HG02884 (cell line): ENCODE results near the gene CDS1.
"Not testable (repeated sequence)": the region's sequence is repeated elsewhere in the genome, so short reads cannot be mapped to it uniquely, and the experiment has no call there.

Experiments used
- ATAC-seq: cut with Tn5 transposase; IDR thresholded peaks from one replicate; pipeline ENCODE4 v1.9.1; 2021; ENCODE audit warnings: mild to moderate bottlenecking, moderate library complexity; ENCODE audit not compliant: unreplicated experiment

CDS1 gene

DNA sequence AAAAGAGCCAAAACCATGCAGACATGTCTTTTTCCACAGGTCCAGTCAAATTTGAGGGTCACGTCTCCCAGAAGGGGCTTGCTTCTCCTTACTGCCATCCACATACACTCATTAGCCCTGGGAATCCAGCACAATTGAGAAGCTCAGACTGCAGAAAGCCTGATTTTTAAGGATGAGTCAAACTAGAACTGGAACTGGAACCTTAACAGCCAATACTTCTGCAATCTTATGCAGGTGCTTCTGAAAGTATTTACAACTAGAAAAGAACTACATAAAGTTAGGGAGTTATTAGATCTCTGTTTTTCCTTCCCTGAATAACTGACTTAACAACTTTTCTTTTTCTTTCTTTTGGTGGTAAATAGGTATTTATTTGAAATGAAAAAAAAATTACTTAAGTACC, 86.3 kb downstream of the CDS1 start:
- peak; percentile 71 for ATAC-seq

DNA sequence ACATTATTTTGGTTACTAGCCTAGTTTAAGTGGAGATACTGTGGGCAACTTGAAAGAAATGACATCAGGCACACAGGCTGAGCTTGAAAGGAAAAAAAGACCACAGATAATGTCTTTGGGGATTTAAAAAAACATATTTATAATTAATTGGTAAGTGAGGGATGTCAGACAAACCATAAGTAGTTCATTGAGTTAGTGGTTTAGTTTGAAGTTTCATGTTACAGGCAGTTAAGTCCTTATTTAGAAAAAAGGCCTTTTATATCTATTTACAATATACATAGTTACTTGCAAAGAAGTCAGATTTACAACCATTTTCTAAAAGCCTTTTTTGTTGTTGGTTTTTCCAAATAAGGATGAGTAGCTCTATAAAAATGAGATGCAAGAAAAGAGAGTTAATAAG, 89.2 kb downstream of the CDS1 start:
- no peak for ATAC-seq

DNA sequence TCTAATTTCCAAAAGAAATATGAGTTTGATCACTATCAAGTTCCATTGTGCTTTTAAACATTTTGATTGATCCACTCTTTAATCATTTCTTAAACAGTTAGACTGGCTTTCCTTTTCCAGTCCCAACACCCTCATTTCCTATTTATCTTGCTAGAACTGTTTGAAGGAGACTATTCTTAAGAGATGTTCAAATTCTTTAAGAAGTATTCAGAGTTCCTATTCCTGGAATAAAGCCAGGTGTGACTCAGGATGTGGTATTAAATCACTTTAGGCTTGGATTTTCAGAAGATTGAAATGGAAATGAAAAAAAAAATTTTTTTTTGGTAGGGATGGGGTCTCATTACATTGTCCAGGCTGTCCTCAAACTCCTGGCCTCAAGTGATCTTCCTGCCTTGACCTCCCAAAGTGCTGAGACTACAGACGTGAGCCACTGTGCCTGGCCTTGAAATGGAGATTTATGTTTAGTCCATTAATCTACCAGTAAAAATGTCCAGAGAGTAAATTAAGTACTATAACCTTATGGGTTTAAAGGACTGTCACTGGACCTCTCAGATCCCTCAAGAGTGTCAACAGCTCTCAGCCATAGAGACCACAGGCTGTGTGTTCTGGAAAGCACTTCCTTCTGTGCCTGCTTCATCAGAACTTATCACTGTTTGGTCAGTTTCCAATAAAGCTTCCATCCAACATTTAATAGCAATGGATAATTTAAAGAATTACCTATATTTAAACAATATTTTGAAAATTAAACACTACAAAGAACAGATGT, 90.7 kb downstream of the CDS1 start:
- no peak for ATAC-seq

DNA sequence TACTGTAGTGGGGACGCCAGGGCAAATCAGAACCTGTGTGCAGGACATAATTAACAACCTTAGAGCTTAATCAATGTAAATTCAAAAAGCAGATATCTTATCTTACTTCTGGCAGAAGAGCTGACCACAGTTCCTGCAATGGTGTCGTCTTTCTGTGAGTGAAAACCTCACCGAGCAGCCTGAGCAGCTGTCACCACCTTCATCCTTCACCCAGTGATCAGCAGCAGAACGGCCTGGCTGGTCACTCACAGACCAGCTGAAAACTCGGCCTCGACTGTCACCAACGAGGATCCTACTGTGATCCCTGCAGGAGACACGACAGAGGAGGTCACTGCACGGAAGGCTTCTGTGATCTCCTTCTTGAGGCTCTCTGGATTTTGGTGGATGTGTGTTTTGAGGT, 94.2 kb downstream of the CDS1 start:
- no peak for ATAC-seq

DNA sequence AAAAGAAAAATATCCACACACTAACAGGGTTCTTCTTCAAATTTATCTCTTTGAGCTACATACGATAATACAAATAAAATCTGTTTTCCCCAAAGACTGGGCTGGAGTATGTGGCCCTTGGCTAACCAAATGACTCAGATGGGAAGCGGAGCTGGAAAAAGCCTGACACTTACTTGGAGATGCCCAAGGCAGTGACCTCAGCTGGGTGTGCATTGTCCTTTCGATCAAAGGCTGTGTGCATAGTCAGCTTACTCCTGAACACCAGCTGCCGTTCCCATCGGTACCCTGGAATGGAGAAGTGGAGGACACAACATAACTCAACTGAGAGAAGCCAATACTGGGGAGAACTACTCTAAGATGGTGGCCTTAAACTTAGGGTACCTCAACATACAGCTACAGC, 95.1 kb downstream of the CDS1 start:
- ATAC-seq = no peak

DNA sequence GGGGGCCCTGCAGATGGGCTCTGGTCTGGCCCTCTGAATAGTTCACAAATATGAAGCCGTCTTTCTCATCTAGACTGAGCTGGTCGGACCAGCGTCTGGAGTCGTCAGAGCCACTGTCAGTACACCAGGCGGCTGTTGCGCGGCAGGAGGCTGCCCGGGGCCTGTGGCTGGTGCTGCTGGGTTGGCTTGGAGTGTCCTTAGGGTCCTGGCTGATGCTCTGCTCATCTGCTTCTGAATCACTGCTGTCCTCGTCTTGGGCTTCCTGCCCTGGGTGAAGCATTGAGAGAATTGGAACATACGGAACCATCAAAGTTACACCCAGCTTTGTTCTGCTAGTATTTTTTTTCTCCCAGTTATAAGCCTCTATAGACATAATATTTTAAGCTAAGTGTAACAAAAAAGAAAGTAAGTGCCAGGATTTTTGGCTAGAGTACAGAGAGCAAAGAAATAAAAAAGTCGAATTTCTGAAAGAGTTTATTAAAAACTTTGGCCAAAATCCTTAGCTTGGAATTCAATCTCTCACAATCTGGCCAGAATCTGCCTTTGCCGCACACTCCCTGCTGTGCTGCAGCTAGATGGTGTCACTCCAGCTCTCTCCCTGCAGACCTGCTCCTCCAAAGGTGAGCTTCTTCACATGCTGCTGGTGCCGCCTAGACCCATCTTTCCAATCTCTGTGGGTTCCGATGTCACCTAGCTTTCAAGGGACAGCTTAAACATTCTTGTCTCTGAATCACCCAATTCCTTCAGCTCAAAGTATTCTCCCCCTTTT, 96.2 kb downstream of the CDS1 start:
- ATAC-seq = no peak

DNA sequence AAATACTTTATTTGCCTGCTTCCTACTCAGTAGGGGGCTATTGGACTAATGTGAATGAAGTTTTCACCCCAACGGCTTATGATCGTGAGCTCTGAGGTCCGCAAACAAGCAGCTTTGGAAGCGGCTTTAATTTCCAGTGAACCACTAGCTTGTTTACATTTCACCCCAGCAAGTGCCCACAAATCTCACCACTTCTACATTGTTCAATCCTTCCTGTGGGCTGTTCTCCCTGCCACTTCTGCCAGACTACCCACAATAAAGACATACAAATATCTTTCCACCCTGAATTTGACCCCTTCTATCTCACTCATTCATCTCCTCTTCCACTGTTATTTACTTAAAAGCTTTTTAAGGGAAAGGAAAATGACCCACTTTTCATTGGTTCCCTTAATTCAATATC, 98.0 kb downstream of the CDS1 start:
- ATAC-seq = no peak

DNA sequence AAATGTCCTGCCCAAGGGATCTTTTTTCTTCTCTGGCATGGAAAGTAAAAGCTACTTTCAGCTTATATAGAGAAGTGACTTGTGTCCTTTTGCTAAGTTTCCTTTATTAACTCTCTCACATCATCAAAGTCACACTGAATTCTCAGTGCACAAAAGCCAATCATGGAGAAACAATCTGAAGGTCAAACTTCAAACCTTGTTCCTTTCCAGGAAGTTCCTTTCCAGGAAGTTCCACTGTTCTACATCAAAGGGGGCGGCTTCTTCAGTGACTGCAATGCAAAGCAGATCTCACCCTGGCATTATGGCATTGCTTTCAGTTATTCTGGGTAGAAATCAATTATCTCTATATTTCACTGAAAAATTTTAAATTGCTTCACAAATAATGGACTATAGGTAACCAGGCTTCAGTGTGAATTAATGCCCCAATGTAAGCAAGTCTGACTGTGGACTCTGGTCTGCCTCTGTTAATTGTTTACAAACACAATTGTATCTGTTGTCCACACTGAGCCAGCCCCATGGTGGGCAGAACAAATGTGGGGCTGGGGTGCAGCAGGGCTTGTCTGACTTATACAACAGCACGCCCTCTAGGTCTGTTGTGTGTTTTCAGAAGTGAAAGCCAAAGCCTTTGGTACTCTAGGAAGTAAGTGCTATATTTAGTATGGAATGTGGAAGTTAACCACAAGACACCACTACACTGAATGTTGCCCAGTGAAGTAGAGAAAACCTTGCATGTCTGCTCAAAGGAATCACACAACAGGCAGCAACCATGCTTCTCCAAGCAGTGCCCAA, 98.8 kb downstream of the CDS1 start:
- ATAC-seq = no peak

DNA sequence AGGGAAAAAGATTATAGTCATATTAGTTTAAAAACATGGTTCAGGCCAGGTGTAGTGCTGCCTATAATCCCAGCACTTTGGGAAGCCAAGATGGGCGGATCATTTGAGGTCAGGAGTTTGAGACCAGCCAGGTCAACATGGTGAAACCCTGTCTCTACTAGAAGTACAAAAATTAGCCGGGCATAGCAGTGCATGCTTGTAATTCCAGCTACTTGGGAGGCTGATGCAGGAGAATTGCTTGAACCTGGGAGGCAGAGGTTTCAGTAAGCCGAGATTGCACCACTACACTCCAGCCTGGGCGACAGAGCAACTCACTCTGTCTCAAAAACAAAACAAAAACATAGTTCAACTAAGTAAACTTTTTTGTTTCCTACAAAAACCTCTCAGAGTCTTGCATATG, 99.7 kb downstream of the CDS1 start:
- ATAC-seq = not testable (repeated sequence)

DNA sequence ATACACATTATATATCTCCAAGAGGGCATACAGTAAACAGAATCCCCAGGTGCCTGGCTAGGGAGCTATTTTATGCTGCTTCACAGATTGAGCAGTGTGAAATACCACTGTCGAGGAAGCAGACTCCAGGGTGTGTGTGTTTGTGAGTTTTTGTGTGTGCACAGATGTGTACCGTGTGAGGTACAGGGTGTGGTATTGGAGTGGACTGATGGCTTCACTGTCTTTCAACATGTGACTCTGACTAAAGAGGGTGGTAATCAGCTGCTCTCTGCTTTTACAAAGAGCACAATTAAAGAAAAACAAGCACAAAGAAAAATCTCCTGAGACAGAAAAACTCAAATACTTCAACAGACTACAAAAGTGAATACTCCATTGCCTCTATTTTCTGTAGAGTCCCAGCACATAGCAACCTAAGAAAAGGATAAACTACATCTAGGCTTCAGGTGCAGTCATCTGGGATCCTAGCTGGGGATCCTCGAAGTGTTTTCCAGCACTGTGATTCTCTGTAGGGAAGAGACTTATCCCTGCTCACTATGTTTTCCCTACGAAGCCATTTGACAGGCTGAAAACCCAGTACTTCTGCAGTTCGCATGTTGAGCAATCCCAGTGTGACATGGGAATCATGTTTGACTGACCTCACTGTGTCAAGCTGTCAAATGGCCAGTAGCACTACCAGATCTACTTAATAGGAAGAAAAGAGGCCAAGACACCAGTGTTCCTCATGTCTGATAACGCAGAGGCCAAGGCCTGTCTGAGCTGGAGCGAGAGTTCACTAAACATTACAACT, 100.3 kb downstream of the CDS1 start:
- ATAC-seq = no peak

DNA sequence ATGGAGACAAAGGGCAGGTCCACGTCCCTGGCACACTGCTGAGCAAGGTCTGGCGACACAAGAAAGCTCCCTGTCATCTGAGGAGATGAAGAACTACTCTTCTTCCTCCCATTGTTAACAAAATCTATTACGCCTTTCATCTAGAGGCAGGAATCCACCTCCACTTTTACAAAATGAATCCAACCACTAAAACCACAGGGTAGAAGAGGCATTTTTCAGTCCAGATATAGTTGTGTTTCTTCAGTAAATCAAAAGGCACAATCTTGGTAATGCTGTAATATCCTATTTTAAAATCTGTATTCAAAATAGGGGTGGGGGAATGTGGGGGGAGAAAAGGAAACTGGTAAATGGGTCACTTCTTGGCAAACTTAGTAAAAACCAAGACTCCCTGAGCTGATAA, 101.4 kb downstream of the CDS1 start:
- ATAC-seq = no peak

DNA sequence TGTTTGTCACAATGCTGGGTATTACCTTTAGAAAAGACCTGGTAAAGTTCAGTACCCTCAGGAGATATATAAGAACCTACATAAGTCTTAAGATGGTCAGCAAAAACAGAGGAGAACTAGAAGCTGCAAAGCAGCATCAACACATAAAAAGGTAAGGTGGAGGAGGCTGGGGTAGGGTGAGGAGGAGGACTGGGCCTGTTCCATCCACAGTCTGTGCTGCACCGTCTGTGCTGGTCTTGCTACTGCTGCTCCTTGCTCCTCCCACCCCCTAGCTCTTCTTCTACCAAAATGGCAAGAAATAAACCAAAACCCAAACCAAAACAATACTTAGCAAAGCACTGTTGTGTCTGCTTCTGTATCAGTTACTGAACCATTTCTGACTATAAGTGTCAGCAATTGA, 102.2 kb downstream of the CDS1 start:
- ATAC-seq = no peak

DNA sequence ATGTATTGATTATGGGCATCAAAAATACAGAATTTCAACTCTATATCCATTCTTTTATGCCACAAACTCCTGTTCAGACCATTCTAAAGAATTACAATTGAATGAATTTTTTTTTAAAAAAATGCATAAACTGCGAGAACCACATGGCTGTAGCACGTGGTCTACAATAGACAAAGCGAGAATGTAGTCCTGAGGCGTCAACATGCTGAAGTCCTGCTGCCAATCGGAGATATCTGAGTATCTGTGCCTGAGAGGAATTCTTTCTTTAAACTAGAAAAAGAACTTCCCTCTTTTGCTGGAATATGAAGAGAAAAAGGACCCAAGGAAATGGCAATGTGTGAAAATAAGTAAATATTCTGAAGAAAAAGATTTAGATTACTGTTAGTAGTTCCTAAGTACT, 105.7 kb downstream of the CDS1 start:
- ATAC-seq = no peak

DNA sequence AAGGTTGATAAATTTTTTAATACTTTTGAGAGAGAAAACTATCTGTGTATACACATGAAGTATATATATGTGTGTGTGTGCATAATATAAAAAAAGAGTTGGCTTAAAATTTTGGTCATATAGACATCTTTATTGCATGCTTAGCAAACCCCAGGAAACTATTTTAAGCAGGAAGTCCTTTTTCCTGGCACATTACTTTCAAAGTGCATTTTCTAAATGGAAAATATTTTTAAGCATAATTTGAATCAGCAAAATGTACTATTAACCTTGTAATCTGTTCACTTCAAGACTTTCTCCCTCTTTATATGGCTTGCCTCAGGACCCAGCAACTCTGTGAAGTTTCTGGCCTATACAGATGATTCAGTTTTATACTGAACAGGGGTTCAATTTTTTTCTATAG, 106.3 kb downstream of the CDS1 start:
- no peak for ATAC-seq

DNA sequence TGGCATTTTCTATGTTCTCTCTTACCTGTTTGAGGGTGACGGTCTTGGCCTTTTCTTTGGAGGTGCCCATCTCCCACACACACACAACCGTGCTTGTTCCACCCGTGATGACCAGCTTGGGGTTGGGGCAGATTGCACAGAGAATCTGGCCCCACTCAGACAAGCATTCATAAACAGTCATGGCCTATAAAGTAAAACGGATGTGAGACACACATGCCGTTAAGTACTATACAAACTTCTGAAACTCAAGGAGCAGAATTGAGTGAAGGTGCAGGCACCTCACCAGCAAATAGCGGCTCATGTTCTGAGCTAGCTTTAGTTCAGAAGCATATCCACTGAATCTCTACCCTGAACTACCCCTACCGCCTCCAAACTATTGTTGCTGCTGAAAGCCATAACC, 107.6 kb downstream of the CDS1 start:
- no peak for ATAC-seq

DNA sequence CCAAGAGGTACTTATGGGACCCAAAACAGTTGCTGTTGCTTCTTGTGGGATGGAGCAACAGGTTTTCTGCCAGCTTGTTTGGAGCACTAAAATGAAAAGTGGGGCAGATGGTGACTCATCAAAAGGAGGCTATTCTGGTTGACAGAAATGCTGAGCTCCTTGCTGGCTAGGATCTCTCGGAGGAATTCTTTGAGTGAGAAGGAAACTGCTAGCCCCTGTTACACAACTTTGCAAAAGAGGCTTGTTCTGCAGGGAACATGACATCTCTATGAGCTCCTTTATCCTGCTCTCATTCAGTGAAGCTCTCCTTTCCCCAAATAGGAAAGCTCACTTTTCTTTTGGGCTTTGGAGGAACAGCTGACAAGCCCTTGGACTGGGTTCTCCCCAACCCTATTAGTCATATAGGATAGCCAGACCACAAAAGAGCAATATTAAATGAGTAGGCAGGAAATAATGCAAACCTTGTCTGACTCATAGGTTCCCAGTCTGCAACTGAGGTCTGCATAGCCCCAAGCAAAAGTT, 108.3 kb downstream of the CDS1 start:
- ATAC-seq = no peak

DNA sequence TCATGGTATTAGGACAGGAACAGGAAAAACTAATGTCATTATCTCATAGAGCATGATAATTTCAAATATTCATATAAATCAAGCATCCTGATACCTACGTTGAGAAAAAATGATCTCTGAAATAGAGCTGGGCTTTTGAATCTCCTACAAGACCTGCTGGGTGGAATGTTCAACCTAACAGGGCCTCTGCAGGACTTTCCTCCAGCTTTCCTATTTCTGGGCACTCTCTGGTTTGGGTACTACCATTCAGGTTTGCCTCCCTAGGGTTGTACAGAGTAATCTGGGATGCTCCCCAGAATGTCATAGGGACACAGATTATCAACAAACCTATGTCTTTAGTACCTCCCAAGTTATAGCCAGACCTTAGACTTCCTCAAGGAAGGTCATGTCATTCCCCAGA, 108.9 kb downstream of the CDS1 start:
- no peak for ATAC-seq

DNA sequence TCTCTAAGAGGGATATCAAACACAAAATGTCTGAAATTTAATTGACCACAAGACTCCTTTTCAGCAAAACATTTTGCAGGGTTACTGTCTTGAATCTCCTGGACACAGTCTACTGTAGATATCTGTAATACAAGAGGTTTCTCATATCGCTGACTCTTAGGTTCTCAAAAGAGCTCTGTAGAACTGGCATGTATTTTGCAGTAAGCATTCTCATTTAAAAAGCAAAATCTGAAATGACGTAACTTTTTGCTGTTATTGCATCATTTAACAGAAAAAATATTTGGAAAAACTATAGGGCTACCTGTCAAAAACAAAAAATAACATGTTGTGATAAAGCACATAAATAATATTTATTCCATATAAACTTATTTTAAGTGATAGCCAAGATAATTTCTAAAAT, 114.2 kb downstream of the CDS1 start:
- no peak for ATAC-seq

DNA sequence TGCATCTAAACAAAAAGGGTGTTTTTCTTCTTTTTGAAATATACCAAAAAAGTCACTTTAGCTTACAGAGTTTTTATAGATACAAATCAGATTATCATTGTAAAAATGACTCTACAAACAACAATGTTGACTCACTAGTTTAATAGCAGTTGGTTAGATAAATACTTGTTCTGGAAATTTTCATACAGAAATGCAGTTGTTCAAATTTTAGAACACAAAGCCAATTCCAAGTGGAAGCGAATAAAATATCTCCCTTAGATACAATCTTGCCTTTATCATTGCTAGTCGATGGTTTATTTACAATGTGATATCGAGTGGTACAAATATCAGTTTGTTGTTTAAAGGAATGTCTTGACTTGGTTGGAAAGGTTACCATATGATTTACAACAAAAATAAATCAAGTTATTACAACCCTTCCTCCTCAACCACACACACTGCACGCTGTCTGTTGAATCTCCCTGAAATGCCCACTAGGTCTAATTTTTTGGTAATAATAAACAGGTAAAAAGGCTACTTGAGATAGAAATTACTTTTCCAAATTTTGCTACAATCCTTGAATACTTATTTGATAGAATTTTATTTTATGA, 114.8 kb downstream of the CDS1 start:
- ATAC-seq = no peak

DNA sequence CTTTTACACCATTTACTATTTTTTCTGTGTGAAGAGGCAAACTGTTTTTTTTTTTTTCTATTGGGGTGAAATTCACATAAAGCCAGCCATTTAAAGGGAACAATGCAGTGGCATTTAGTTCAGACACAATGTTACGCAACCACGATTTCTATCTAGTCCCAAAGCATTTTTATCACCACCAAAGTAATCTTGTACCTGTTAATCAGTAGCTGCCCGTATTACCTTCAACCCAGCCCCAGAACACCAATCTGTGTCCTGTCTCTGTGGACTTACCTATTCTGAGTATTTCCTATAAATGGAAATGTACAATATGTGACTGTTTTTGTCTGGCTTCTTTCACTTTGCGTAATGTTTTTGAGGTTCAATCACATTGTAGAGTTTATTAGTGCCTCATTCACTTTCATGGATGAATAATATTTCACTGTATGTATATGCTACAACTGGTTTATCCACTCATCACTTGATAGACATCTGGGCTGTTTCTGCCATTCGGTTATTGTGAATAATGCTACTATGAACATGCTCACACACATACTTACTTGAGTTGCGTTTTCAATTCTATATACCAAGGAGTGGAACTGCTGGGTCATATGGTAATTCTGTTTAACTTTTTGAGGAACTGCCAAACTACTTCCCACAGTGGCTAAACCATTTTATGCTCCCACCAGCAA, 116.2 kb downstream of the CDS1 start:
- ATAC-seq = no peak
